Sigmoid colon (tissue), 7 donors: ENCODE results near the gene CPB1. TPM values are rescaled to one million over a fixed set of nuclear protein-coding genes. Genes with fewer than 3 reads are reported as not detected.
A peak's percentile ranks its signal among the peaks of the same experiment; 100 is the strongest.

Experiments
- DNase-seq: peaks from one replicate; pipeline ENCODE4 v3.0.0-alpha.2; 2019
- H3K27ac ChIP-seq, 4 donors: fragments of 200-600 bp; sonication (generic); one replicate each; pipeline ENCODE4 v1.5.1; 2016 to 2019; ENCODE audit warnings: mild to moderate bottlenecking in 1 of 4
- H3K27me3 ChIP-seq, 3 donors: fragments of 200-600 bp; sonication (generic); one replicate each; pipeline ENCODE4 v1.5.1; 2019; ENCODE audit warnings: mild to moderate bottlenecking in 1 of 3
- H3K36me3 ChIP-seq, 4 donors: fragments of 200-600 bp; sonication (generic); one replicate each; pipeline ENCODE4 v1.5.1; 2016 to 2019
- H3K4me1 ChIP-seq, 4 donors: fragments of 200-600 bp; sonication (generic); one replicate each; pipeline ENCODE4 v1.5.1; 2017 to 2019
- H3K4me3 ChIP-seq, 4 donors: fragments of 200-600 bp; sonication (generic); one replicate each; pipeline ENCODE4 v1.5.1; 2017 to 2019; ENCODE audit warnings: mild to moderate bottlenecking in 2 of 4, moderate library complexity in 1 of 4
- H3K9me3 ChIP-seq, 4 donors: fragments of 200-600 bp in 3 of 4; sonication (generic) in 3 of 4; one replicate each; pipeline versions ENCODE4 v1.5.1 to v1.6.1; 2013 to 2019
- EP300 ChIP-seq, 4 donors: sonication (generic); formaldehyde crosslinking; IDR thresholded peaks; one replicate each; pipeline ENCODE4 v1.6.1; 2017; ENCODE audit warnings: antibody characterized with exemption in 4 of 4
- POLR2A ChIP-seq, 2 donors: fragments of 450-650 bp; IDR thresholded peaks; one replicate each; pipeline ENCODE4 v1.6.1; 2016; ENCODE audit warnings: antibody characterized with exemption in 2 of 2, mild to moderate bottlenecking in 2 of 2, moderate library complexity in 2 of 2
- POLR2AphosphoS5 ChIP-seq, 4 donors: sonication (generic); formaldehyde crosslinking; IDR thresholded peaks; one replicate each; pipeline ENCODE4 v1.6.1; 2017; ENCODE audit warnings: antibody characterized with exemption in 4 of 4
- WGBS, 2 donors: extraction: QIAGEN DNeasy Blood & Tissue Kit; methylation state at CpG; one replicate each; pipeline ENCODE4 v1.1.7; 2013; 5-methylcytosine and 5-hydroxymethylcytosine counted together
- intact Hi-C: fragments of 100-400 bp; cut with DNase I; formaldehyde crosslinking; loops from one replicate; pipeline ENCODE4 v1.15.1; 2023
- polyA plus RNA-seq, 3 donors: library from polyadenylated mRNA; stranded (reverse); fragments of 200-250 nt; gene quantifications; one replicate each; pipeline ENCODE4 v1.2.3, GENCODE V29; 2013
- total RNA-seq, 4 donors: library from RNA; depleted of rRNA; stranded (reverse); fragments of >200 nt; gene quantifications; one replicate each; pipeline ENCODE4 v1.1.0, GENCODE V29; 2016
- TF ChIP-seq, protein P1 (sequence below), 4 experiments: fragments of 450-650 bp in 3 of 4; fragments of 200-600 bp in 1 of 4; IDR thresholded peaks; one replicate each; pipeline ENCODE4 v1.5.1; 2016 to 2019; ENCODE audit warnings: antibody characterized with exemption in 4 of 4, mild to moderate bottlenecking in 3 of 4, moderate library complexity in 2 of 4
- donor health status: healthy with polysubstance abuse.
- donor health status: Bipolar disorder and iron deficiency.
- donor health status: healthy.

The CPB1 gene
- total and polyA plus RNA-seq, 7 donors: 0.22 to 11.4 (median 2.0) TPM; not detected in 3

DNA sequence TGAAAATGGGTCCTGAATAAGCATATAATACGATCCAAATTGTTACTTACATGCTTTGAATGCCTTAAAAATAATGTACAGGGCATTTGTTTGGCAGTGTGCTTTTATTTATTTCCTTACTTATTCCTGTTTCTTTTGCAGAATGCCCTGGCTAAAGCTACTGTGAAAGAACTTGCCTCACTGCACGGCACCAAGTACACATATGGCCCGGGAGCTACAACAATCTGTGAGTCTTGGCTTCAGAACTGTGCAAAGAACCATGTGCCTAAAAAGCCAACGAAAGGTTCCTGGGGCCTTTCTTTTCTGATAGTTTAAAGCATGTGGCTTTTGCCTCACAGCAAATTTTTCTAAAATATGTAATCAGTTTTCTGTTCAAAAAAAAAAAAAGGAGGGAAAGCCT is 29.7 kb downstream of the CPB1 start:
- Histone ChIP-seq H3K9me3 (no peaks in the 10 kb centered on the region), H3K4me1 (no peaks in the 10 kb centered on the region), H3K36me3 (no peaks in the 10 kb centered on the region), H3K27me3 (no peaks in the 10 kb centered on the region), H3K27ac (no peak overlapping the region), H3K4me3 (no peak overlapping the region)
- intact Hi-C loops: no loop called here
- no peak for DNase-seq
- TF ChIP-seq POLR2A (IDR thresholded peaks at IDR 0.05): no peak
- TF ChIP-seq POLR2AphosphoS5 (IDR thresholded peaks at IDR 0.05): no peak
- TF ChIP-seq, protein P1, sequence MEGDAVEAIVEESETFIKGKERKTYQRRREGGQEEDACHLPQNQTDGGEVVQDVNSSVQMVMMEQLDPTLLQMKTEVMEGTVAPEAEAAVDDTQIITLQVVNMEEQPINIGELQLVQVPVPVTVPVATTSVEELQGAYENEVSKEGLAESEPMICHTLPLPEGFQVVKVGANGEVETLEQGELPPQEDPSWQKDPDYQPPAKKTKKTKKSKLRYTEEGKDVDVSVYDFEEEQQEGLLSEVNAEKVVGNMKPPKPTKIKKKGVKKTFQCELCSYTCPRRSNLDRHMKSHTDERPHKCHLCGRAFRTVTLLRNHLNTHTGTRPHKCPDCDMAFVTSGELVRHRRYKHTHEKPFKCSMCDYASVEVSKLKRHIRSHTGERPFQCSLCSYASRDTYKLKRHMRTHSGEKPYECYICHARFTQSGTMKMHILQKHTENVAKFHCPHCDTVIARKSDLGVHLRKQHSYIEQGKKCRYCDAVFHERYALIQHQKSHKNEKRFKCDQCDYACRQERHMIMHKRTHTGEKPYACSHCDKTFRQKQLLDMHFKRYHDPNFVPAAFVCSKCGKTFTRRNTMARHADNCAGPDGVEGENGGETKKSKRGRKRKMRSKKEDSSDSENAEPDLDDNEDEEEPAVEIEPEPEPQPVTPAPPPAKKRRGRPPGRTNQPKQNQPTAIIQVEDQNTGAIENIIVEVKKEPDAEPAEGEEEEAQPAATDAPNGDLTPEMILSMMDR (IDR thresholded peaks at IDR 0.05): no peak
- TF ChIP-seq EP300 (IDR thresholded peaks at IDR 0.05): no peak
- 86% methylated on average over 4 of the region's 4 CpGs for WGBS, 2 donors

DNA sequence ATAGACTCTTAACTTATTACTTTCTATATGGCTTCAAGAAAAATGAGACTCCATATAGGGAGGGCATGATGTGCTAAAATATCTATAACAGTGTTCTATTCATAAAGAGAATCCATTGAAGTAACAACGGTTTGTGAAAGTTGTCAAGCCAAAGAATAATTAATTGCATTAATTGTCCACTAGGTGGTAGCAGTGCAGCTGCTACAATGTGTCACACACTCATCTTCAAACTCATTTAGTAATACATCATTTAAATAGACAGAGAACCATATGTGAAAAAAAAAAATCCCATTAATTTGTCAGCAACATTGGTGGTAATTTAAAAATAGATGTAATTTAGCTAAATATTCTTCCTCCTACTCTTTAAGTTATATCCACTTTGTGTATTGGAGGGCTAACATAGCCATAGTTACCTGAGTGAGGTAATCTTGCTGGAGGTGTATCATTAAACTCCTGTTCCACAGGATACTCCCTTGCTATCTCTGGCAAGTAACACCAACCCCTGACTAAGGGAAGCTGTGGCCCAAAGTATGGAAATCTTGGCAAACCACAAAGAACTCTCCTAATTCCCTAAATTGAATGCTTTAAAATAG is 33.8 kb downstream of the CPB1 start:
- no peaks in the 10 kb centered on the region for H3K9me3 ChIP-seq
- no peak for DNase-seq
- no peaks in the 10 kb centered on the region for H3K27me3 ChIP-seq
- no peaks in the 10 kb centered on the region for H3K4me1 ChIP-seq
- no peak for TF ChIP-seq POLR2AphosphoS5 (IDR thresholded peaks at IDR 0.05)
- TF ChIP-seq, protein P1 (IDR thresholded peaks at IDR 0.05): peak; percentile 28 to 79 (median 58)
- no peak overlapping the region for H3K4me3 ChIP-seq
- WGBS, 2 donors: 0 to 9% methylated on average over 1 of the region's 1 CpG
- no peak overlapping the region for H3K27ac ChIP-seq
- intact Hi-C loops: loop anchor here (2.0 to 5.0 kb wide), 2 partner anchors 81 to 411 kb away; no protein-coding TSS in a partner anchor
- H3K36me3 ChIP-seq: no peaks in the 10 kb centered on the region

- DNase-seq: no peak
- intact Hi-C loops: loop anchor here (5.0 kb wide), 1 partner anchor 409 kb away; no protein-coding TSS in a partner anchor
- Histone ChIP-seq H3K27ac (no peak overlapping the region), H3K4me3 (no peak overlapping the region), H3K4me1 (no peaks in the 10 kb centered on the region), H3K27me3 (no peaks in the 10 kb centered on the region), H3K36me3 (no peaks in the 10 kb centered on the region), H3K9me3 (no peaks in the 10 kb centered on the region)
- WGBS, 2 donors: 58 to 63% methylated on average over 4 of the region's 4 CpGs
- TF ChIP-seq EP300 (IDR thresholded peaks at IDR 0.05): no peak
- TF ChIP-seq POLR2AphosphoS5 (IDR thresholded peaks at IDR 0.05): no peak
- TF ChIP-seq, protein P1 (IDR thresholded peaks at IDR 0.05): no peak
- no peak for TF ChIP-seq POLR2A (IDR thresholded peaks at IDR 0.05)
These were observed 35.7 kb downstream of the CPB1 start for GRCh38 chr3:148863297-148863696.

DNA sequence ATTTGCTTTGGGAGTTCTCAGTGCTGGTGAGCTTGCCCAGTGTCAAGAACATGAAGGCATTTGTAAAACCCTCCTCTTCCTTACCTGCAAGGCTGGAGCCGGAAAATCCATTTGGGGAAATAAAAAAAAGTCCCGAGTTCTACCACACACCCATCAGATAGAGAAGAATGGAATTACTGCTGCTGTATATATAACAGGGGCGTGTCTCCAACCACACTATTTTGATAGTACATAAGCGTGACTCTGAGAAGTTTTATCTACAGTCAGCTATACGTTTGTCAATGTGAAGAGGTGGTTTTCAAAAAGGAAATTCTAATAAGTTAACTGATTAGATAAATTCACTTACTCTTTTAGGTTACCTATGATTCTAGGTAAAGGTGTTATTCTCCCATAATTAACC is 36.2 kb downstream of the CPB1 start:
- no peak for DNase-seq
- Histone ChIP-seq H3K9me3 (no peaks in the 10 kb centered on the region), H3K27me3 (no peaks in the 10 kb centered on the region), H3K4me1 (no peaks in the 10 kb centered on the region), H3K36me3 (no peaks in the 10 kb centered on the region), H3K27ac (no peak overlapping the region), H3K4me3 (no peak overlapping the region)
- 12 to 61% methylated on average over 5 of the region's 5 CpGs for WGBS, 2 donors
- TF ChIP-seq POLR2A (IDR thresholded peaks at IDR 0.05) (no peak), POLR2AphosphoS5 (IDR thresholded peaks at IDR 0.05) (no peak), EP300 (IDR thresholded peaks at IDR 0.05) (no peak)
- TF ChIP-seq, protein P1 (IDR thresholded peaks at IDR 0.05): no peak
- intact Hi-C loops: loop anchor here (5.0 kb wide), 1 partner anchor 408 kb away; no protein-coding TSS in a partner anchor

GRCh38 chr3:148865049-148865448 is 37.4 kb downstream of the CPB1 start, which contains the start of gene CPA3:
TSS of gene CPA3 (plus strand) at chr3:148865296. CDS start at chr3:148865308, 12 bp downstream.
- no peak for DNase-seq
- H3K9me3 ChIP-seq: no peaks in the 10 kb centered on the region
- TF ChIP-seq EP300 (IDR thresholded peaks at IDR 0.05) (no peak), POLR2AphosphoS5 (IDR thresholded peaks at IDR 0.05) (no peak), POLR2A (IDR thresholded peaks at IDR 0.05) (no peak)
- TF ChIP-seq, protein P1 (IDR thresholded peaks at IDR 0.05): no peak
- no peak within 1 kb of the TSS for H3K4me3 ChIP-seq
- H3K4me1 ChIP-seq: no peaks in the 10 kb centered on the region
- intact Hi-C loops: no loop called here
- no peaks in the 10 kb centered on the region for H3K27me3 ChIP-seq
- no peaks in the 10 kb centered on the region for H3K36me3 ChIP-seq
- no peak within 1 kb of the TSS for H3K27ac ChIP-seq
- 45 to 77% methylated on average over 1 of the region's 1 CpG for WGBS, 2 donors
